ENCODE data around the gene MRPS35.

MRPS35 gene

GRCh38 chr12:27772328-27773049 lies 61.9 kb downstream of the MRPS35 start:
- peak; percentile 70 for DNase-seq (ENCODE audit: low spot score)

- no peak for DNase-seq (ENCODE audit: low spot score)
Measured at GRCh38 chr12:27777141-27777540, 66.5 kb downstream of the MRPS35 start.

- no peak for DNase-seq (ENCODE audit: low spot score)
Measured at GRCh38 chr12:27778206-27778605, 67.6 kb downstream of the MRPS35 start.

- DNase-seq (ENCODE audit: low spot score) = peak; percentile 23
Measured at GRCh38 chr12:27779416-27779919, 68.8 kb downstream of the MRPS35 start.

- DNase-seq (ENCODE audit: low spot score) = peak; percentile 78
Measured at GRCh38 chr12:27779920-27780611, 69.4 kb downstream of the MRPS35 start, which contains the start of the genes KLHL42 and MANSC4. TSS of gene KLHL42 (plus strand) at chr12:27780233. CDS start at chr12:27780331, 98 bp downstream. TSS of gene MANSC4 (minus strand) at chr12:27780236. CDS start at chr12:27771276, 8,960 bp downstream.

GRCh38 chr12:27780612-27781408 lies 70.2 kb downstream of the MRPS35 start:
- DNase-seq (ENCODE audit: low spot score) = peak; percentile 63

GRCh38 chr12:27781680-27782079 lies 71.0 kb downstream of the MRPS35 start:
- DNase-seq (ENCODE audit: low spot score) = no peak

GRCh38 chr12:27782481-27782880 lies 71.8 kb downstream of the MRPS35 start:
- no peak for DNase-seq (ENCODE audit: low spot score)

- no peak for DNase-seq (ENCODE audit: low spot score)
Measured at GRCh38 chr12:27785882-27786570, 75.4 kb downstream of the MRPS35 start.

- no peak for DNase-seq (ENCODE audit: low spot score)
Measured at GRCh38 chr12:27787559-27787958, 76.9 kb downstream of the MRPS35 start.

GRCh38 chr12:27790179-27790578 lies 79.5 kb downstream of the MRPS35 start:
- no peak for DNase-seq (ENCODE audit: low spot score)

- no peak for DNase-seq (ENCODE audit: low spot score)
Measured at GRCh38 chr12:27794818-27795584, 84.4 kb downstream of the MRPS35 start.

GRCh38 chr12:27796128-27796527 lies 85.5 kb downstream of the MRPS35 start:
- DNase-seq (ENCODE audit: low spot score) = no peak

GRCh38 chr12:27797301-27798025 lies 86.8 kb downstream of the MRPS35 start:
- DNase-seq (ENCODE audit: low spot score) = no peak

GRCh38 chr12:27800819-27801218 lies 90.2 kb downstream of the MRPS35 start:
- no peak for DNase-seq (ENCODE audit: low spot score)

GRCh38 chr12:27801630-27802029 lies 91.0 kb downstream of the MRPS35 start:
- DNase-seq (ENCODE audit: low spot score) = no peak

GRCh38 chr12:27802511-27802910 lies 91.9 kb downstream of the MRPS35 start:
- DNase-seq (ENCODE audit: low spot score) = no peak

- DNase-seq (ENCODE audit: low spot score) = no peak
Measured at GRCh38 chr12:27802936-27803335, 92.3 kb downstream of the MRPS35 start.

GRCh38 chr12:27805238-27805637 lies 94.6 kb downstream of the MRPS35 start:
- DNase-seq (ENCODE audit: low spot score) = no peak
